Smooth muscle cell (in vitro differentiated cells): Measurements from ENCODE around the gene LIPC. TPM values are rescaled to one million over a fixed set of nuclear protein-coding genes. Genes with fewer than 3 reads are reported as not detected.

Experiments
- DNase-seq: peaks from one replicate; lab custom pipeline; 2025; ENCODE audit not compliant: unreplicated experiment; lab: John Stamatoyannopoulos, UW
- H2AFZ ChIP-seq: fragments of 200-600 bp; sonication (generic); 2 replicates; pipeline ENCODE4 v1.6.0; 2016; ENCODE audit warnings: antibody characterized with exemption, low read depth, mild to moderate bottlenecking
- H3F3A ChIP-seq: fragments of 200-600 bp; sonication (generic); 2 replicates; pipeline ENCODE4 v1.6.0; 2017; ENCODE audit warnings: antibody characterized with exemption, low read depth
- H3K27ac ChIP-seq: fragments of 200-600 bp; sonication (generic); 2 replicates; pipeline ENCODE4 v1.5.1; 2016; ENCODE audit warnings: low read depth, mild to moderate bottlenecking
- H3K27me3 ChIP-seq: fragments of 200-600 bp; sonication (generic); 2 replicates; pipeline ENCODE4 v1.6.1; 2016; ENCODE audit warnings: low read depth, mild to moderate bottlenecking
- H3K36me3 ChIP-seq: fragments of 200-600 bp; sonication (generic); 2 replicates; pipeline ENCODE4 v1.5.1; 2016; ENCODE audit warnings: low read depth
- H3K4me1 ChIP-seq: fragments of 200-600 bp; sonication (generic); 2 replicates; pipeline ENCODE4 v1.5.1; 2016; ENCODE audit warnings: low read depth
- H3K4me2 ChIP-seq: fragments of 200-600 bp; sonication (generic); 2 replicates; pipeline ENCODE4 v1.6.0; 2016; ENCODE audit warnings: mild to moderate bottlenecking
- H3K4me3 ChIP-seq: fragments of 200-600 bp; sonication (generic); 2 replicates; pipeline ENCODE4 v1.5.1; 2016; ENCODE audit warnings: mild to moderate bottlenecking
- H3K79me2 ChIP-seq: fragments of 200-600 bp; sonication (generic); 2 replicates; pipeline ENCODE4 v1.6.0; 2016; ENCODE audit warnings: low read depth, mild to moderate bottlenecking
- H3K9ac ChIP-seq: fragments of 200-600 bp; sonication (generic); 2 replicates; pipeline ENCODE4 v1.6.0; 2016; ENCODE audit warnings: low read depth
- H3K9me3 ChIP-seq: fragments of 200-600 bp; sonication (generic); replicated peaks from 2 replicates; pipeline ENCODE4 v1.5.1; 2016; ENCODE audit warnings: low read depth
- H4K20me1 ChIP-seq: fragments of 200-600 bp; sonication (generic); 2 replicates; pipeline ENCODE4 v1.6.0; 2016; ENCODE audit warnings: low read depth
- WGBS: methylation state at CpG from one replicate; pipeline ENCODE4 v1.1.7; 2016; ENCODE audit warnings: low lambda C conversion rate; 5-methylcytosine and 5-hydroxymethylcytosine counted together
- polyA plus RNA-seq: library from polyadenylated mRNA; unstranded; fragments of >200 nt; fragmentation: Nextera tagmentation; extraction: Ambion mirVana; gene quantifications from 2 replicates; pipeline ENCODE4 v1.2.1, GENCODE V29; 2016
- total RNA-seq: library from RNA; depleted of rRNA; stranded (reverse); fragments of >200 nt; gene quantifications from 2 replicates; pipeline ENCODE4 v1.2.3, GENCODE V29; 2014
- TF ChIP-seq, protein P1 (sequence below): fragments of 200-600 bp; sonication (generic); IDR thresholded peaks from 2 replicates; pipeline ENCODE4 v1.5.1; 2017; ENCODE audit warnings: borderline replicate concordance, mild to moderate bottlenecking, antibody characterized with exemption; ENCODE audit not compliant: insufficient read depth, poor library complexity, severe bottlenecking

LIPC gene
- total and polyA plus RNA-seq, 2 experiments from 2014 or later, result not detected

DNA sequence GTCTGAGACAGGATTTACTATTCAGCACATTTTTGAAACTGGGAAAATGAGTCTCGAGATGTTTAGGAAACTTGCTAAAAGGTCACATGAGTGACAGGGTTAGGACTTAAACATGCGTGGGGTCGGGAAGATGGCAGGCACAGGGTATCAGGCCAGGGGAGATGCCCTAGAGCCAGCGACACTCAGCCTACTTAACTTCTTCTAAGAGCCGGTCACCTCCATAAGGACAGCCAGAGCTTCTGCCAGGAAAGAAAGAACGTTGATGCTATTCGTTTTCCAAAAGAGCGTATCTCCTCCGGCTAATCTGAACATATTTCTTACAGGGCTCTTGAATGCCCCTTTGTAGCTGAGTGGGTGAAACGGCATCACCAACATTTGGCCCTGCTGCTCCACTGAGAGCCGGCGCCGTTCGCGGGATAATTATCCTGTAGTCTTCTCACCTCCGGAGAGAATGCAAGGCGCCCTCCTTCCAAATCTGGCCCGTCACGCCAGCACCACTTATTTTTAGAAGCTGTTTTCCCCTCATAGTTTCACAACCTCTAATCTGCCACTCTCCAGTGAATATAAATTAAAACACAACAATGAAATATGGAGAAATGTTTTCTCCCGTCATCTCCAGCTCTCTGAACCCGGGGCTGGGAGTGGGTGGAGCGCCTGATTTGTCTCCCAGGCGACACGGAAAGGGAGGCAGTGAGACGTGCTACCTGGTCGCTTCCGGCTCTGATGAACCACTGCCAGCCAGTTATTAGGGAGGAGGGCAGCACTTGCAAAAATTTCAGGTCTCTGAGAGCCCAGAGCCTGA, 58.5 kb downstream of the LIPC start:
- Histone ChIP-seq H3F3A (peaks cover 2% of the 10 kb centered on the region), H3K9ac (no peak overlapping the region), H3K4me2 (no peak overlapping the region), H3K4me3 (no peak overlapping the region), H3K9me3 (no peaks in the 10 kb centered on the region), H2AFZ (no peak overlapping the region), H3K79me2 (no peaks in the 10 kb centered on the region), H3K27ac (no peak overlapping the region), H3K4me1 (no peaks in the 10 kb centered on the region), H3K36me3 (no peaks in the 10 kb centered on the region), H4K20me1 (no peaks in the 10 kb centered on the region), H3K27me3 (no peaks in the 10 kb centered on the region)
- 91% methylated on average over 27 of the region's 27 CpGs for WGBS
- no peak for DNase-seq
- TF ChIP-seq, protein P1, sequence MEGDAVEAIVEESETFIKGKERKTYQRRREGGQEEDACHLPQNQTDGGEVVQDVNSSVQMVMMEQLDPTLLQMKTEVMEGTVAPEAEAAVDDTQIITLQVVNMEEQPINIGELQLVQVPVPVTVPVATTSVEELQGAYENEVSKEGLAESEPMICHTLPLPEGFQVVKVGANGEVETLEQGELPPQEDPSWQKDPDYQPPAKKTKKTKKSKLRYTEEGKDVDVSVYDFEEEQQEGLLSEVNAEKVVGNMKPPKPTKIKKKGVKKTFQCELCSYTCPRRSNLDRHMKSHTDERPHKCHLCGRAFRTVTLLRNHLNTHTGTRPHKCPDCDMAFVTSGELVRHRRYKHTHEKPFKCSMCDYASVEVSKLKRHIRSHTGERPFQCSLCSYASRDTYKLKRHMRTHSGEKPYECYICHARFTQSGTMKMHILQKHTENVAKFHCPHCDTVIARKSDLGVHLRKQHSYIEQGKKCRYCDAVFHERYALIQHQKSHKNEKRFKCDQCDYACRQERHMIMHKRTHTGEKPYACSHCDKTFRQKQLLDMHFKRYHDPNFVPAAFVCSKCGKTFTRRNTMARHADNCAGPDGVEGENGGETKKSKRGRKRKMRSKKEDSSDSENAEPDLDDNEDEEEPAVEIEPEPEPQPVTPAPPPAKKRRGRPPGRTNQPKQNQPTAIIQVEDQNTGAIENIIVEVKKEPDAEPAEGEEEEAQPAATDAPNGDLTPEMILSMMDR, result no peak

DNA sequence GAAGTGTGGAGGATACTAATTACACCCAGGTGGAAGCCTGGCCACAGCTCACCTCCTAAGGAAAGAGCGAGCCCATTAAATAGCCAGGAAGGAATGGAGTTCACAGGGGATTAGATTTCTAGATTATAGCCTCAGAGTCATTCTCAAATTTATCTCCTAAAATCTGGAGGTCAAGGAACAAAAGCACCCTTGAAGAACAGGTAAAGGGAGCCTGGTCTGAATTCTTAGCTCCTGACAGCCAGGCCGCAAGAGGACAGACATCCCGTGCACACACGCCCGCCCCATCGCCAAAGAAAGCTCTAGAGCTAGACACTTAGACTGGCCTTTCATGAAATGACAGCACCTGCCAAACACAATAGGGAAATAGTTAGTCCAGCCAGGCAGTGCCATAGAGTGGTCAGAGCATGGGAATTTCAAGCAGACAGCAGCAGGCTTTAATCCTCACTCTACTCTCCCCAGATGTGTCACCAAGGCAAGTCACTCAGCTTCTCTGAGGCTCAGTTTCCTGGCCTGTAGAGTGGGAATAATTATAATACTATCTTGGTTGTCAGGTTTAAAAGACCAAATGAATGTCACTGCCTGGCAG, 59.2 kb downstream of the LIPC start:
- Histone ChIP-seq H3K36me3 (no peaks in the 10 kb centered on the region), H3K27ac (no peak overlapping the region), H2AFZ (no peak overlapping the region), H3K4me3 (no peak overlapping the region), H3K27me3 (no peaks in the 10 kb centered on the region), H3K4me2 (no peak overlapping the region), H4K20me1 (no peaks in the 10 kb centered on the region), H3K4me1 (no peaks in the 10 kb centered on the region), H3K9ac (no peak overlapping the region), H3K79me2 (no peaks in the 10 kb centered on the region), H3K9me3 (no peaks in the 10 kb centered on the region), H3F3A (peaks cover 8% of the 10 kb centered on the region)
- 76% methylated on average over 6 of the region's 6 CpGs for WGBS
- no peak for DNase-seq
- TF ChIP-seq, protein P1, result no peak

DNA sequence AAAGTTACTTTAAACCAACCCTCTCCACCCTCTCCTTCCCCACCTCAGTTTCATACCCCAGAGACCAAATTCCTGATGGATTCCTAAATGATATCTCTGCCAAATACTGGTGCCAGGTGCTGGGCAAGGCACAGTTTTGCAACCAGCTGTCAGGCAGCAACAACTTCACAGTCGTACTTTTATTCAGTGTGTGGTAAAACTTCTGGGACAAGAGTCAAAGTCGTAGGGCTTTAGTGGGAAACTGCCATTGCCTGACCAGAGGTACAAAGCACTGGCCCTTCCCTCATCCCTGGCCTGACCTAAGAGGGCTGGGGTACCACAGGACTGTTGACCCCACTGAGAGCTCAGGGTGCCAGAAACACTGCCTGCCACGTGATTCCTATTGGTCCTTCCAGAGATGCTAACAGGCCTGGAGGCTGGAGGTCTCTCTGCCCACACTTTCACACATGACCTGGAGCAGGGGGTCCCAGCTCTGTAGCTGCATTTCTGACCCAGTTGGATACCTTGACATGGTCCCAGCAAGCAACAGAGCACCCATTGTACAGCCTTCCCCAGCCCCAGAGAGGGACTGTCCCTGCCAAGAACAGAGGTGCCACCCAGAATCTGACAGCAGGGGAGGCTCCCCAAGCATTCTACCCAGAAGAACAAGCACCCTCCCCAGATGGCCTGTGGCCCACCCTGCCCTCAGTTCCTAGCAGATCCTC, 59.9 kb downstream of the LIPC start:
- WGBS, result 91% methylated on average over 3 of the region's 3 CpGs
- H2AFZ ChIP-seq, result no peak overlapping the region

More for the DNA sequence above, 59.9 kb downstream of the LIPC start:
- no peak overlapping the region for H3K4me2 ChIP-seq
- H3K36me3 ChIP-seq, result no peaks in the 10 kb centered on the region
- H3K9me3 ChIP-seq, result no peaks in the 10 kb centered on the region
- no peaks in the 10 kb centered on the region for H4K20me1 ChIP-seq
- no peaks in the 10 kb centered on the region for H3K4me1 ChIP-seq
- H3K79me2 ChIP-seq, result no peaks in the 10 kb centered on the region
- TF ChIP-seq, protein P1, result no peak
- H3K27me3 ChIP-seq, result no peaks in the 10 kb centered on the region
- H3K9ac ChIP-seq, result no peak overlapping the region
- no peak overlapping the region for H3K27ac ChIP-seq
- no peak overlapping the region for H3K4me3 ChIP-seq
- no peak for DNase-seq
- peaks cover 8% of the 10 kb centered on the region for H3F3A ChIP-seq
